ENCODE data around the gene MYO16.

The MYO16 gene

DNA sequence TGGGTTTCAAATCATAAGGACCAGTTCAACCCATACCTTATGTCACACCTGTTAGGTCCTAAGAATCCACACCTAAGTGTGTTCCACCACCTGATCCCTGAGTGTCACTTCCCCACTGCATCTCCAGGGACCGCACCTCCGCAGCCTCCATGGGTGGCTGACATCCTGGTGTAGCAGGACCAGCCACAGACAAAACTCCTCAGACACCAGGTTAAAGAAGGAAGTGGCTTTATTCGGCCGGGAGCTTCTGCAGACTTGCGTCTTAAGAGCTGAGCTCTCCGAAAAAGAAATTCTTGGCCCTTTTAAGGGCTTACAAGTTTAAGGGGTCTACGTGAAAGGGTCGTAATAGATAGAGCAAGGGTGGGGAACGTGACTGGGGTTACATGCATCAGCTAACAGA, 509.9 kb downstream of the MYO16 start:
- DNase-seq = no peak

DNA sequence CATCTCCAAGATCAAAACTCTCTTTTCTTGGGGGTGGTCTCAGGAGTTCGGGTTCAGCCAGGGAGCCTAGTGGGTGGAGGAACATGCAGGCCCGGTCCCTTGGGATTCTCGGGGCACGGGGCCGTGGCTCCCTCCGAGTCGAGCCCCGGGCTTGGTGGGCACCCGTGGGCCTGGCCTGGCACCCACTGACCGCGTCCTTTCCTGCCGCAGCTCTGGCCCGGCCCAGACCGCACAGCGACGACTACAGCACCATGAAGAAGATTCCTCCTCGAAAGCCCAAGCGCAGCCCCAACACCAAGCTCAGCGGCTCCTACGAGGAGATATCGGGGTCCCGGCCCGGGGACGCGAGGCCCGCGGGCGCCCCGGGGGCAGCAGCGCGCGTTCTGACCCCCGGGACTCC, 510.6 kb downstream of the MYO16 start:
- DNase-seq = no peak

DNA sequence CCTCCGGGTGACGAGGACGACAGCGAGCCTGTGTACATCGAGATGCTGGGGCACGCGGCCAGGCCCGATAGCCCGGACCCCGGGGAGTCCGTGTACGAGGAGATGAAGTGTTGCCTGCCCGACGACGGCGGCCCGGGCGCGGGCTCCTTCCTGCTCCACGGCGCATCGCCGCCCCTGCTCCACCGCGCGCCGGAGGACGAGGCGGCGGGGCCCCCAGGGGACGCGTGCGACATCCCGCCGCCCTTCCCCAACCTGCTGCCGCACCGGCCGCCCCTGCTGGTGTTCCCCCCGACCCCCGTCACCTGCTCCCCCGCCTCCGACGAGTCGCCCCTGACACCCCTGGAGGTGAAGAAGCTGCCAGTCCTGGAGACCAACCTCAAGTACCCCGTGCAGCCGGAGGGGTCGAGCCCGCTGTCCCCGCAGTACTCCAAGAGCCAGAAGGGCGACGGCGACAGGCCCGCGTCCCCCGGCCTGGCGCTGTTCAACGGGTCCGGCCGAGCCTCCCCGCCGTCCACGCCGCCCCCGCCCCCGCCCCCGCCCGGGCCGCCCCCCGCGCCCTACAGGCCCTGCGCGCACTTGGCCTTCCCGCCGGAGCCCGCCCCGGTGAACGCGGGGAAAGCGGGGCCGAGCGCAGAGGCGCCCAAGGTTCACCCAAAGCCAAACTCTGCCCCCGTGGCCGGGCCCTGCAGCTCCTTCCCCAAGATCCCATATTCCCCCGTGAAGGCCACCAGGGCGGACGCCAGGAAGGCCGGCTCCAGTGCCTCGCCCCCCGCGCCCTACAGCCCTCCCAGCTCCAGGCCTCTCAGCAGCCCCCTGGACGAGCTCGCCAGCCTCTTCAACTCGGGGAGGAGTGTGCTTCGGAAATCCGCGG, 511.3 kb downstream of the MYO16 start:
- DNase-seq = no peak

DNA sequence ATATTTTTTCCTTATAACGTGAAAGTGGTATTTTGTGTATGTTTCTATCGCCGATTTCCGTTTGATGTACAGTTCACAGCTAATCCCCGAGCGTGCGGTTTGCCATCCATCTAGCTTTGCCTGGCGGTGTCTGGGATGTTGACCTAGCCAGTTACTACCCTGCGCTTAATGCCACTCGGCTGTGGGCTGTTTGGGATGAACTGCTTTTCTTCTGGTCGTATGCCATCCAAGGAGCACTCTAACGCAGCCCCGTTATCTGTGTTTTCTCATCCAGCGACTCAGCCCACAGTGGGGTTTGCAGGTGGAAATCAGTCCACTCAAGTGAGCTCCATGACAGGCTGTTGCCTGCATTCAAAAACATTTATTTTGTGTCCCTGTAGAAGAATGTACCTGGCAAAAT, 512.3 kb downstream of the MYO16 start:
- DNase-seq = no peak

DNA sequence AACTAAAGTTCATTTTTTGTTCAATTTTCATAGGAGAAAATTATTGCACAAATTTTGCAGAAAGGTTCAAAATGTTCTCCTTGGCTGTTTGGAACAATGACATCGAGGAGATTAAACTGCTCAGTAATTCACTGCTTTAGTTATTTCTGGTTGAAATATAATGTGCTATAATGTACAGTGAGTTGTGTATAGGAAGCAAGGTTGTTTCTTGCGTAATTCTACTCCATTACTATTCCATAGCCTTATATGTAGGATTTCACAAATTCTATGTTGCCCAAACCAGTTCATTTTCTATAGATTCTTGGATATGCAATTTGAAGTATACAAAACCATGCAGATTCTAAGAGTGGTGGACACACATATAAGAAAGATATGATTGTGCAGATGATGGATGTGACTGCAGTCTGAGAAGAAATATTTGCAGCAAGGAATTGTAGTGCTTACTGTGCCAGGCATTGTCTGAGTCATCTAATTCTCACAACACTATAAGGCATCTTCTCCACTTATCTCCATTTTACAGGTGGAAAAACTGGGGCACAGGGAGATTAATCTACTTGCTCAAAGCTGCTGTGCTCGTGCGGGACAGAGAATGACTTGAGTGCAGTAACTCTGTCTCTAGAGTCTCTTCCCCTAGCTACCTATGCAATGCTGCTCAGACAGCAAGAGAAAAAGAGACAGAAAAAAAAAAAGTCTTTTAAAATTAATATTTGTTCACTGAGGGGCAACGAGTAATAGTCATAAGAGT, 515.5 kb downstream of the MYO16 start:
- DNase-seq = no peak

DNA sequence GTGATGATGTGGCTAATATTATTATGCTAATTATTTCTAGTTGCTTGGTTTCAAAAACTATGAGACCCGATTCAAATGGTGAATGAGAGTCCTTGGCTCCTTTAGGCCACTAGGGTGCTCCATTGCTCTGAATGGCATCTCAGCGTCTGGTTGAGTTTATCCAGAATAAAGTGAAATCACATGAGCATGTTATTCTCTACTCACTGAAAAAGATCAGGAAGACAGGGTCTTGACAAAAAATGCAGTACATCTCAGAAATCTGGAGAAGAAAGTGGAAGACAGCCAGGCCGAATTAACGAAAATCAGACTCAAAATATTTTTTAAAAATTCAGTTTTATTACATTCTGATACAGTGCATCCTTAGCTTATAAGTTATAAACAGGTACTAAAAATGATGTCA, 516.2 kb downstream of the MYO16 start:
- DNase-seq = peak; percentile 51

DNA sequence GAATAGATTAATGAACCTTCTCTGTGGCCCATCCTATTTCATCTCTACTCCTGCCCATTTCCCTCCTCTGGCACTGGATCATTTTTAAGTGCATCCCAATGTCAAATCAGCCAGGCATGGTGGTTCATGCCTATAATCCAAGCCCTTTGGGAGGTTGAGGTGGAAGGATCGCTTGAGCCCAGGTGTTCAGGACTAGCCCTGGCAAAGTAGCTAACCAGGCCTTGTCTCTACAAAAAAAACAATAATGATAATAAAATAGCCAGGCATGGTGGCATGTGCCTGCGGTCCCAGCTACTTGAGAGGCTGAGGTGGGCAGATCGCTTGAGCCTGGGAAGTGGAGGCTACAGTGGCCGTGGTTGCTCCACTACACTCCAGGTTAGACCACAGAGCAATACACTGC, 517.0 kb downstream of the MYO16 start:
- DNase-seq = no peak

DNA sequence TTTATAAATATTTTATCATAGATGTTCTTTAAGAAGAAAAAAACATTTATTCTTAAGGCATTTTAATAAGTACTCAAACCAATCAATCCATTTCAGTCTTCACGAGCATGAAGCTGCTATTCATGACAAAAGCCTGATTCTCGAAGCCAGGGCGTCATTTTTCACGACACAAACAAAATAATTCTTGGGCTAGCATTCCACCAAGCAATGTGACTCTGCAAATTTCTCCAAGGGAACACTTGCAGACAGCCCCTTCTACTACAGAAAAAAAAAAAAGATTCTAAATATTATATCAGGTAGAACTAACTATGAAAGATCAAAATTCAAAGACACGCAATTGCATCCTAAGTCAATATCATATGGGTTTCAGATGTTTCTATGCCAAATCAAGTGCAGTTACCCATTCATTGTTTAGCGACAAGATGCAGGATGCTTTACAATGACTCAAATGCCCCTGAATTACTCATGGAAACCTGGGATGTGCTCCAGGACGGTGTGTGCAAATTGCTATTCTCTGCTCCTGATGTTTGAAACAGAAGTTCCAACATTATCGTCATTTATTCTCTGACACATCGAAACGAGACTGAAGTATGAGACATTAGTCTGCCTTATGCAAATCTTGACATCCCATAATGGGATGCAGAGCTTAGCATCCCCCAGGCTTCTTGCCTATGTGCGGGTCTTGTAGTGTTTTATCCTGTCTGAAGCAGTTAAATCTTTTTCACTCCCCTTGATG, 517.7 kb downstream of the MYO16 start:
- no peak for DNase-seq

DNA sequence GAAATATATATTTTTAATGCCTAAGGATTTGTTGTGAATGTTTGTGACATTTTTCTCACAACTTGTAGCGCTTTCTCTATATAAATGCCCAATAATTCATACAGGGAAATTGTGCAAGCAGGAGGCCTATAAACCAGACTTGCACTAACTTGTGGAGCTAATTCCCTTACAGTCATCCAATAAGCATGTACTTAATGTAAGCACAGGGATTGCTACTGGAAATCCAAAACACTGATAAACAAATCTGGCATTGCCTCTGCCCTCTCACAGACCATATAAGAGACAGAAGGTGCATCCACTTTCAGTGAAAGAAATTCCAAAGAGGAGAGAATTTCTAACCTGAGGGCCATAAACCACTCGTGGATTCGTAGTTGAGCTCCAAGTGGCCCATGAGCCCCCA, 518.8 kb downstream of the MYO16 start:
- no peak for DNase-seq

DNA sequence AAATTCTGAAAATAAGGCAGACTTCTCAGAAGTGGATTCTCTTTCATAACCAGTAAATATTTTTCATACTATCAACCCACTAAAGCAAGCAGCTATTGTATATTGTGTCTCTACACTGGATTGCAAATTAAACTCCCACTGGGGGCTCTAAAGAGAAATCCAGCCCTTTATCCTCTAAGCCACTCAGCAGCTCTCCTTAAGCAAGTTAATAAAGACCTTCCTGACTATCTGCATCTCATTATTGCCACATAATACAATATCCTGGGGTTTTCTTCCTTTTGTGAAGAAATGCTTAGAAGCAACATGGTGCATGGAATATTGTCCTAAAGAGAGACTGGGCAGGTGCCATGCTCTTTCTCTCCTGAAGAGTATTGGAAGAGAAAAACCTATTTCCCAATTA, 521.3 kb downstream of the MYO16 start:
- no peak for DNase-seq

DNA sequence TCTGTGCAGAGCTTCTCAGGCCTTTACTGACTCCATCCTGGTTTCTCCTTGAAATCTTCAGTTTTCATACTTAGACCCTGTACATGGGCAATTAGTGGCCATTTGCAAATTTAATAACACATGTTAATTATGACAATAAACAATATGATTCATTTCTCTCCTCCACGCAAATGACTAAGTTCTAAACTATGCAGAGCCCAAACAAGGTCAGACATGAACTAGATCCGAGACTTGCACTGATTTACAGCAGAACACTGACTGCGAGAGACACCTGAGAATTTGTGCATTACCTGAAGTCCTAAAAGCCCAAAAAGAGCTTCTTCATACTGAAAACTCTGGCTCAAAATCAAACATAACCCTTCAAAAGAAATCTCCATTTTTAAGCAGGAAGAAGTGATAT, 521.8 kb downstream of the MYO16 start:
- DNase-seq = no peak

DNA sequence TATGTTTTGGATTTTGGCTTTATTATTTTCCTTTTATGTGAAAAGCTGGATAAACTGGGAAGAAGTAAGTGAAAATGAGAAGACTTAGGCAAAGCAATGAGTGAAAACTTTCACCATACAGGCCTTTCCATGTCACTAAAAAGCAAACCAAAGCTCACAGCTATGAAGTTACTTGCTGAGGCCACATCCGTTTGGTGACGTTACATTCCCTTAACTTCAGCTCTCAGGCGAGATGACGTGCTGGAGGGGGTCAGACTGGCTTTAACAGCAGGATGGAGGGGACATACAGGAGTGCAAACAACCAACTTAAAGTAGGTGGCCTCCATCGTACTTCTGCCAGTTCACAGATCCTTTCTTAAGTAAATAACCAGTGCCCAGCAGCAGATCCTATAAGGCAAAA, 522.3 kb downstream of the MYO16 start:
- DNase-seq = no peak

DNA sequence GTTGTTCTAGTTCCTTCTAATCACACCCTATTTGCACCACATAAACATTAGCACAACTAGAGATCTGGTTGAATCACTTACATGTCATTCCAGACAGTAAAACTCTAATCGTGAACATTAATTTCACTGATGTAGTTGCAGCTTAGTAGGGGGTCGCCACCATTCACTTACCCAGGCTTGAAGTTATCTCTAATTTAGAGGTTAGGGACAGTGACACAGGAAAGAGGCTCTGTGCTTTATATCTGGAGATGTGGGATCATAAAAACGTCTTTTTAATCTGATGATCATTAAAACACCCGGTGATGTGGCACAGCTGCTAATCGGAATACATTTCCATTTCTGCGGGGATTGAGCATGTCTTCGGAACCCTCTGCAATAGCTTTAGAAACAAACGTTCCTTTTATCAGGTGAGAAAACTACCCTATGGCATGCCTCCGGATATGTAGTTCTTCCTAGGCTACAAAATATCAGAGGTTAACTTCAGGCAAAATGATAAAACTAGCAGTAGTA, 523.0 kb downstream of the MYO16 start:
- DNase-seq = no peak

DNA sequence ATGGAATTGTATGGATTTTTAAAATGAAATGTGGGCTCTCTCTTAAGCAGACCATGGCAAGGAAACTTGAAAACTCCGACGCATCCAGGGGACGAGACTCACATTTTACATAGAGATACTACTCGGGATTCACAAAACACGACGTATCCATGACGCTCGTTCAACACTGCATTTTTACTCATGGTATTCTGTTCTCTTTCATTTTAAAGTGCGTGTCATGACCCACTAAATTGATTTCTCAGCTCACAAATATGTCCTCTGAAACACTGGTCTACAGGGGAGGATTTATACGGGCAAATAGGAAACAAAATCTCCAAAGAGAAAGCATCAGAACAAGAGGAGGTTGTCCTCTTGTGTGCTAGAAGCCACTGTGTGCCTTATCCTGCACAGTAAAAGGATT, 523.5 kb downstream of the MYO16 start:
- no peak for DNase-seq

DNA sequence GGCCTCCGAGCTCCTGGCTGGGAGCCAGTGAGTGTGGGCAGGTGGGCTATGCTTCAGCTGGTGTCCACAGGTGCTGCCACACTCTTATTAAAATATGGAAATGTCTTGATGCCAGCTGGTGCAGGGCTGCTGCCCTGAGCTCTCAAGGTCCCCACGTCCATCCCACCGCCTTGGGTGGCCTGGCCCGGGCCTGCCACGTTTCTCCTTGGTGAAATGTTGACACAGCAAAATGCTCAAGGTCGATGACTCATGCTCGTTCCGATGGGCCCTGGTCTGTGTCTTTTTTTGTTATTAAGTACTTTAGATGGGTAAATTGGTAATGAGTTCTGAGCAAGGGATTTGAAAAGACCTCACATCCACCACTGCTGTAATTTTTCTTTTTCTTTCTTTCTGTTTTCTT, 524.7 kb downstream of the MYO16 start:
- peak; percentile 78 for DNase-seq

DNA sequence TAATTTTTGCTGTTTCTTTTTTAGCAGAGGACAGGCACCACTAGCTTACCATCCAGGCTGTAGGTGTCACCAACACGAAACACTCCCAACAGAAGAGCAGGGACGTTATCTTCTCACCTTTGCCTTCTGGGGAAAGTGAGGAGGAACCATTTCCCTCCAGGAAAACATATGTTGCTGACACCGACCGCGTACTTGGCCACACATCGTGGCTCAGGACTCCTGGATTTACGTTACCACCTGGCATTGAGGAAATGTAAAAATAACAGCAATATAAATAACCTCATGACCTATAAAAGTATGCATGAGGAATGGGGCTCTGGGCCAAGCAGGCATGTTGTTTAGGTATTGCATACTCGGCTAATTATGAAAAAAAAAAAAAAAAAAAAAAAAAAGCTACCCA, 525.1 kb downstream of the MYO16 start:
- peak; percentile 42 for DNase-seq

DNA sequence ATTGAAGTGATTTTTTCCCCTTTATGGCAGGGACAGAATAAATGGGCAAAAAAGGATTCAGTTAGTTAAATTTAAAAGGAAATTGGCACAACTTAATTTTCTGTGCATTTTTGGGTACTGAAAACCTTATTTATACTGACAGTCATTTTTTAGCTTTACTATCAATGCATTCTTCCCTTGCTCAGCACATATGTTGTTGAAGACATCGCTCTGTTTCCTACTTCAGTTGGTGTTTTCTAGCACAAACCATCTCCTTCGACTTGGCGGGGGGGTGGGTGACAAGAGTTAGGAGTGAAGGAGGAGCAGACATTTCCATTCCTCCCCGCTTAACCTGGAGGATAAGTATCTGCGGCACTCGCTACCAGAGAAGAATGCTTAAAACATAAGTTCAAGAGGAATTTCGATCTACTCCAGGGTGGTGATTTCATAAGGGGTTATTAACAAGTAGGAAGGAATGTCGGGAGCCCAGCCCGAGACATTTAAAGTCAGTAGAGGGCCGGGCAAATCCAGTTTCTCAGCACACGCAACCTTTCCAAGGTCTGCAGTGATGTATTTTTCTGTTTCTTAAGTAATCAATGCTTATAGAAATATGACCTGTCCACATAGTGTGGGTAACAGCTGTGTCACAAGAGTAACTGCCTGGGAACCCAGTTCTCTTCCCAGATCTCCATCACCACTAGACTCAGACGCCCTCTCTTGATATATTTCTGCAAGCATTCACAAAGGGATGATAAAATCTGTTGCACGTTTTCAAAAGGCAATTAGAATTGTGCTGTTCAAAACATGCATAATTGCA, 525.8 kb downstream of the MYO16 start:
- DNase-seq = no peak

DNA sequence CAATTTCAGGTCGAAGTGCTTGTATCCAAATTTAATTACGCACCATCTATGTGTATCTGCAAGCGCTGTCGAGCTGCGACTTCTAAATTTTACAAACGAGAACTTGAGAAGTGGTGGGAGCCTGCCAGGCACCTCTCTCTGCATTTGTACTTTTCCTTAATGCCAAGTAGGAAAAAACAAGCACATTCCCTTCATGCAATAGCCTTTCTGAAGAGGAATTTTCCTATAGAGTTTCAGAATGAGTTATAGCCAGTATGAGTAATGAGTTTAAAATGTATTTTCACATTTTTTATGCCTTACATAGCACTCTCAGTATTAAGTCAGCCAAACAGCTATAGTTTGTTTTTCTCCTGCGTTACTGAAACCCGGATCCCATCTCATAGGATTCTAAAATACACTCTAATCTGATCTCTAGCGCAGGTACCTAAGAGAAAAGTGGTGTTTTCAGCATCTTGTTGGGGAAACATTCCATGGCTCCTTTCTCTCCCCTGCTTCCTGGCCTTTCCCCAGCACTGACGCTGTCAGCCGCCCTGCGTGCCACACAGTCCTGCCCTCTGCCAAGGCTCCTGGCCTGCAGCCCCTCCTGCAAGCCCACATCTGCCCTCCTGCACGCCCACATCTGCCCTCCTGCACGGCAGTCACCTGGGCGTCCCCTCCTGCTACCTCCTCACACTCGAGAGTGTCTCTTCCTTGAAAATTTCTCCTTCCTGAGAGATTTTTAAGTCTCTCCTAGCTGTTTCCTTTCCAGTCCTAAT, 526.9 kb downstream of the MYO16 start:
- DNase-seq = no peak

DNA sequence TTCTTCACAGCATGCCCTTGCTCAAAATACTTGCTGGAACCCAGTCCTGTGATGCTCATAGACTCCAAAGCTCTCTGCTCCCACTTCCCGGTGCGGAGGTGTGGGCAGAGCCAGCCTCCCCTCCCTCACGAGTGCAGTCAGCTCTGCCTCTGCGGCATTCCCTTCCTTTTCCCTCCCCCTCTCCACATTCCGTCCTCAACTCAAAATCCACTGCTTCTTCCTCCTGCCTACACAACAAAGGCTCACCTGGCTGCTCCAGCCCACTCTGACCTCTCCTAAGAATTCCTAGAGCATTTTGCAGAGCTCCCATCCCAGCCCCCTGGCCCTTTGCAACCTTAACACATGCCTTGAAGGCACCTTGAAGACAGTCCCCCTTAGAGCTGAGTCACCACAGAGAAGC, 527.9 kb downstream of the MYO16 start:
- no peak for DNase-seq

DNA sequence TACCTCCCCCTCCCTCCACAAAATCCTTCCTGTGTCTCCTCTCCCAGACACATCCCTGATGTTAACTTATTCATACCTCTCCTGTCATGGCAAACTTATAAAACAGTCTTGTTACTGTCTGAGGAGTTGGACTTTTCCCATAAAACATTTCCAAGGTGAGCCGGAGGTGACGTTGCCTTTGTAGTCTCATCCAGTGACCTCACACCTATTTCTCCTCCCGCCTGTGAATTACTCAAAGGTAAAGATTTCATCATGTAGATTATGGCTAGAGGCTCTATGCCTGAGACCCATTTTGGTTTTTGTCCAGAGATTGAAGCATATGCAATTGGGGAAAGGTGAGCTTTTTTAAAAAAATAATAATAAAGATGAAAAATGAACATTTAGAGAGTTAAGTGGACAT, 529.0 kb downstream of the MYO16 start:
- no peak for DNase-seq

DNA sequence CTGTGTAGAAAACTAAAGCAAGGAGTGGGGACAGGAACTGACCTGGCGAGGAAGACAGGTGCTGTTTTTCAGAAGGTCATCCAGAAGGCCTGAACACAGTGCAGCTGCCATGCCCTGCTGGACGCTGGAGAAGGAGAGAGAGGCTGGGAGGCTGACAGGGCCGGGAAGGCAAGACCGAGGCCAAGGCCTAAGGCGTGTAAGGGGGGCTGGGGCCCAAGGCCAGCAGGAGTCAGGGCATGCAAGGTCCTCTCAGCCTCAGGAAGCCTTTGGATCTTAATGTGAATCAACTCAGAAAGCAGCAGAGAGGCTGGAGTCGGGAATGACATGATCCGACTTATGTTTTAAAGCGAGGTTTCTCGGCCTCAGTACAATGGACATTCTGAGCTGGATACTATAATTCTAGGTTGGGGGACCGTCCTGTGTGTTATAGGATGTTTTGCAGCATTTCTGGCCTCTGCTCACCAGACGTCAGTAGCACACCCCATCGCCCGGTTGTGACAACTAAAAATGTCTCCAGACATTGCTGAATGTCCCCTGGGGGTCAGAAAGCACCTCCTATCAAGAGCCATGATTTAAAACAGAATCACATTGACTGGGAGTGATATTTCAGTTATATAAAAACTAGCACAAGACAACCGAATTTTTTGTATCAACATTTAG, 530.4 kb downstream of the MYO16 start:
- no peak for DNase-seq
